GM12874 (cell line): ENCODE results near the gene FGF7.

Experiments used
- CTCF ChIP-seq: IDR thresholded peaks from 2 replicates; pipeline ENCODE4 v1.5.1; 2011; ENCODE audit warnings: low read depth, mild to moderate bottlenecking, control low read depth, low read length, moderate library complexity; ENCODE audit not compliant: insufficient read depth

Gene FGF7

GRCh38 chr15:49423021-49423420 lies at the start of gene FGF7:
Gene FGF7 (plus strand): TSS chr15:49423242. CDS start chr15:49424298, 1,056 bp downstream.
- TF ChIP-seq CTCF, result no peak

- no peak for TF ChIP-seq CTCF
These were observed 43.0 kb upstream of the FGF7 start for GRCh38 chr15:49379996-49380395.

GRCh38 chr15:49380912-49381311 lies 42.1 kb upstream of the FGF7 start:
- no peak for TF ChIP-seq CTCF

GRCh38 chr15:49382394-49382793 lies 40.6 kb upstream of the FGF7 start:
- no peak for TF ChIP-seq CTCF

GRCh38 chr15:49383266-49383665 lies 39.8 kb upstream of the FGF7 start:
- no peak for TF ChIP-seq CTCF

- TF ChIP-seq CTCF, result no peak
These were observed 35.6 kb upstream of the FGF7 start for GRCh38 chr15:49387471-49387870.

- TF ChIP-seq CTCF, result no peak
These were observed 16.5 kb upstream of the FGF7 start for GRCh38 chr15:49406352-49407118.

- no peak for TF ChIP-seq CTCF
These were observed 12.4 kb upstream of the FGF7 start for GRCh38 chr15:49410641-49411040.
